Gastrocnemius medialis (tissue), 4 donors: ENCODE results near the gene BHLHA15. TPM values are rescaled to one million over a fixed set of nuclear protein-coding genes. Genes with fewer than 3 reads are reported as not detected.

Experiments used
- ATAC-seq, 2 donors: fragments of 150-250 bp; one replicate each; pipeline ENCODE4 v1.9.1; 2016
- DNase-seq, 2 donors: peaks; one replicate each; pipeline ENCODE4 v3.0.0-alpha.2; 2019
- H3K27ac ChIP-seq, 4 donors: fragments of 200-600 bp; sonication (generic); 1 replicate in 1 of 4; 2 replicates in 3 of 4; pipeline ENCODE4 v1.5.1; 2016 to 2018; ENCODE audit warnings: mild to moderate bottlenecking in 2 of 4, moderate library complexity in 1 of 4
- H3K27me3 ChIP-seq, 3 donors: fragments of 200-600 bp; sonication (generic) in 2 of 3; 1 replicate in 1 of 3; 2 replicates in 2 of 3; pipeline versions ENCODE4 v1.5.1 to v1.6.0; 2016 to 2019; ENCODE audit warnings: mild to moderate bottlenecking in 1 of 3, moderate library complexity in 1 of 3
- H3K36me3 ChIP-seq, 2 donors: fragments of 200-600 bp; sonication (generic) in 1 of 2; one replicate each; pipeline ENCODE4 v1.5.1; 2017 to 2018
- H3K4me1 ChIP-seq, 2 donors: fragments of 200-600 bp; sonication (generic) in 1 of 2; one replicate each; pipeline ENCODE4 v1.5.1; 2016 to 2017; ENCODE audit warnings: mild to moderate bottlenecking in 2 of 2
- H3K4me3 ChIP-seq, 4 donors: fragments of 200-600 bp; sonication (generic) in 3 of 4; 1 replicate in 1 of 4; 2 replicates in 3 of 4; pipeline ENCODE4 v1.5.1; 2016 to 2019; ENCODE audit warnings: mild to moderate bottlenecking in 2 of 4
- H3K9me3 ChIP-seq, 3 donors: fragments of 200-600 bp; sonication (generic) in 2 of 3; 1 replicate in 1 of 3; 2 replicates in 2 of 3; pipeline ENCODE4 v1.5.1; 2016 to 2019
- CTCF ChIP-seq, 5 experiments: fragments of 450-650 bp in 3 of 5; fragments of 200-600 bp in 2 of 5; sonication (generic) in 2 of 5; IDR thresholded peaks in 4 of 5; conservative IDR thresholded peaks in 1 of 5; 1 replicate in 4 of 5; 2 replicates in 1 of 5; pipeline ENCODE4 v1.5.1; 2016 to 2019; ENCODE audit warnings: antibody characterized with exemption in 5 of 5, mild to moderate bottlenecking in 3 of 5, moderate library complexity in 3 of 5
- POLR2A ChIP-seq, 2 donors: fragments of 450-650 bp; IDR thresholded peaks; one replicate each; pipeline ENCODE4 v1.6.1; 2017; ENCODE audit warnings: antibody characterized with exemption in 2 of 2, mild to moderate bottlenecking in 2 of 2, moderate library complexity in 2 of 2
- in situ Hi-C, 4 donors: fragments of 200-750 bp; cut with MboI; loops; one replicate each; pipeline versions ENCODE4 v1.15.0 to v1.8.0; 2017; ENCODE audit warnings: low sequenced_read_pairs in 4 of 4
- intact Hi-C: fragments of 100-400 bp; cut with DNase I; formaldehyde crosslinking; loops from one replicate; pipeline ENCODE4 v1.15.1; 2023; ENCODE audit warnings: low total_unique reads
- total RNA-seq, 4 donors: library from RNA; depleted of rRNA; stranded (reverse); fragments of >200 nt; gene quantifications; one replicate each; pipeline versions ENCODE4 v1.1.0 to v1.2.3, GENCODE V29; 2016

The BHLHA15 gene
- total RNA-seq, 4 donors from 2014 or later = 1.6 to 2.1 (median 1.8) TPM; not detected in 1

- H3K27me3 ChIP-seq = no peaks in the 10 kb centered on the region
- in situ Hi-C loops (loop anchor here in 3 of 4 donors (5.0 to 25.0 kb wide), 3 partner anchors 67 to 157 kb away; no protein-coding TSS in a partner anchor), intact Hi-C loops (loop anchor here (1.0 to 2.0 kb wide), 3 partner anchors 63 to 148 kb away; partner anchors contain the start of genes LMTK2 and TECPR1)
- TF ChIP-seq POLR2A (IDR thresholded peaks at IDR 0.05) = no peak
- TF ChIP-seq CTCF (IDR thresholded peaks at IDR 0.05 in 4 of 5, conservative IDR thresholded peaks at IDR 0.05 in 1 of 5) = no peak
- H3K36me3 ChIP-seq = peaks cover 0 to 17% of the 10 kb centered on the region in 2 donors
- H3K9me3 ChIP-seq = no peaks in the 10 kb centered on the region
- DNase-seq = no peak
- no peak overlapping the region for H3K4me3 ChIP-seq
- H3K27ac ChIP-seq = peak overlapping the region; percentile 15 to 90 (median 79)
- ATAC-seq = peak in 1 of 2 donors; percentile 38
- H3K4me1 ChIP-seq = peaks cover 28 to 30% of the 10 kb centered on the region in 2 donors
These were observed 42.2 kb upstream of the BHLHA15 start for GRCh38 chr7:98168904-98169621.

GRCh38 chr7:98170966-98171365 is 40.3 kb upstream of the BHLHA15 start:
- no peak for DNase-seq
- no peak for TF ChIP-seq CTCF (IDR thresholded peaks at IDR 0.05 in 4 of 5, conservative IDR thresholded peaks at IDR 0.05 in 1 of 5)
- no peak for TF ChIP-seq POLR2A (IDR thresholded peaks at IDR 0.05)
- H3K4me3 ChIP-seq = no peak overlapping the region
- H3K27me3 ChIP-seq = no peaks in the 10 kb centered on the region
- intact Hi-C loops = no loop called here
- ATAC-seq = no peak
- peaks cover 47 to 48% of the 10 kb centered on the region in 2 donors for H3K4me1 ChIP-seq
- H3K27ac ChIP-seq = peak overlapping the region; percentile 56 to 90 (median 79)
- H3K9me3 ChIP-seq = no peaks in the 10 kb centered on the region
- in situ Hi-C loops = loop anchor here in 2 of 4 donors (10.0 to 25.0 kb wide), 2 partner anchors 114 to 159 kb away; partner anchors contain the start of gene BRI3 (in 1 of the 2)
- H3K36me3 ChIP-seq = peaks cover 0 to 17% of the 10 kb centered on the region in 2 donors

- peaks cover 48 to 52% of the 10 kb centered on the region in 2 donors for H3K4me1 ChIP-seq
- peak overlapping the region in 3 of 4 donors; percentile 69 to 90 (median 89) for H3K27ac ChIP-seq
- in situ Hi-C loops (loop anchor here in 2 of 4 donors (10.0 to 25.0 kb wide), 2 partner anchors 113 to 159 kb away; partner anchors contain the start of gene BRI3 (in 1 of the 2)), intact Hi-C loops (no loop called here)
- H3K36me3 ChIP-seq = peaks cover 0 to 17% of the 10 kb centered on the region in 2 donors
- no peaks in the 10 kb centered on the region for H3K27me3 ChIP-seq
- no peaks in the 10 kb centered on the region for H3K9me3 ChIP-seq
- TF ChIP-seq CTCF (IDR thresholded peaks at IDR 0.05 in 4 of 5, conservative IDR thresholded peaks at IDR 0.05 in 1 of 5) (no peak), POLR2A (IDR thresholded peaks at IDR 0.05) (no peak)
- ATAC-seq (no peak), DNase-seq (no peak)
- no peak overlapping the region for H3K4me3 ChIP-seq
These were observed 39.8 kb upstream of the BHLHA15 start for GRCh38 chr7:98171449-98171848.

GRCh38 chr7:98174334-98175259 is 36.6 kb upstream of the BHLHA15 start:
- TF ChIP-seq POLR2A (IDR thresholded peaks at IDR 0.05) = peak in 1 of 2 donors; percentile 58
- no peak for TF ChIP-seq CTCF (IDR thresholded peaks at IDR 0.05 in 4 of 5, conservative IDR thresholded peaks at IDR 0.05 in 1 of 5)
- Histone ChIP-seq H3K27ac (peak overlapping the region; percentile 89 to 95 (median 90)), H3K4me1 (peaks cover 60% of the 10 kb centered on the region in 2 donors), H3K4me3 (no peak overlapping the region), H3K36me3 (peaks cover 0 to 17% of the 10 kb centered on the region in 2 donors), H3K27me3 (no peaks in the 10 kb centered on the region), H3K9me3 (no peaks in the 10 kb centered on the region)
- DNase-seq (peak; percentile 97 to 98), ATAC-seq (peak; percentile 73 to 74)
- intact Hi-C loops = loop anchor here (1.0 kb wide), 1 partner anchor 111 kb away; no protein-coding TSS in a partner anchor
- in situ Hi-C loops = loop anchor here in 2 of 4 donors (10.0 to 25.0 kb wide), 2 partner anchors 110 to 162 kb away; partner anchors contain the start of gene BRI3 (in 1 of the 2)
